ENCODE results near the gene NPAS3. TPM values are rescaled to one million over a fixed set of nuclear protein-coding genes. Genes with fewer than 3 reads are reported as not detected.

The NPAS3 gene
- total RNA-seq, 1 experiment from 2014 or later = not detected

- ChIA-PET CTCF (no interaction called here), RAD21 (ENCODE audit: low non-redundant PET in 1 of 2, low total read pairs in 2 of 2, uncharacterized antibody in 2 of 2, unreplicated experiment in 2 of 2) (no interaction called here), POLR2A (no interaction called here)
- H2AFZ ChIP-seq (ENCODE audit: low read depth, low read length, poor library complexity, severe bottlenecking) = no peak overlapping the region
- DNase-seq (ENCODE audit: low read depth, low spot score) = no peak
- intact Hi-C loops (cut with micrococcal nuclease) = no loop called here
- H3K79me2 ChIP-seq (ENCODE audit: insufficient read depth, low read length) = no peaks in the 10 kb centered on the region
- no peak overlapping the region for H3K4me2 ChIP-seq (ENCODE audit: low read length)
- no peaks in the 10 kb centered on the region for H3K27me3 ChIP-seq (ENCODE audit: insufficient read depth, low read length)
- H3K27ac ChIP-seq (ENCODE audit: low read depth, low read length) = no peak overlapping the region
- H3K36me3 ChIP-seq (ENCODE audit: control insufficient read depth in 1 of 2, insufficient read depth in 2 of 2, low read length in 2 of 2) = no peaks in the 10 kb centered on the region
- H3K4me1 ChIP-seq (ENCODE audit: control insufficient read depth in 1 of 2, insufficient read depth in 2 of 2, low read length in 2 of 2) = no peaks in the 10 kb centered on the region
- no peaks in the 10 kb centered on the region for H4K20me1 ChIP-seq (ENCODE audit: insufficient read depth)
- no peak for ATAC-seq
- no peak overlapping the region for H3K9ac ChIP-seq (ENCODE audit: low read length)
- no TSS peak for BruUV-seq (replicated peaks)
- no peak for TF ChIP-seq CTCF (IDR thresholded peaks at IDR 0.05 in 2 of 3, conservative IDR thresholded peaks at IDR 0.05 in 1 of 3; ENCODE audit: borderline replicate concordance in 1 of 3, insufficient read depth in 1 of 3, low read depth in 2 of 3, low read length in 2 of 3)
- TF ChIP-seq CBX3 (IDR thresholded peaks at IDR 0.05; ENCODE audit: low read depth) = no peak
- TF ChIP-seq TCF7L2 (IDR thresholded peaks at IDR 0.05; ENCODE audit: borderline replicate concordance, extremely low read depth, insufficient read depth, insufficient read length) = no peak
- TF ChIP-seq, protein P1, sequence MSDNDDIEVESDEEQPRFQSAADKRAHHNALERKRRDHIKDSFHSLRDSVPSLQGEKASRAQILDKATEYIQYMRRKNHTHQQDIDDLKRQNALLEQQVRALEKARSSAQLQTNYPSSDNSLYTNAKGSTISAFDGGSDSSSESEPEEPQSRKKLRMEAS (IDR thresholded peaks at IDR 0.05) = no peak
- TF ChIP-seq ELF1 (IDR thresholded peaks at IDR 0.05; ENCODE audit: borderline replicate concordance, low read depth) = no peak
- no peak for TF ChIP-seq ZFX (IDR thresholded peaks at IDR 0.05)
- TF ChIP-seq RAD21 (IDR thresholded peaks at IDR 0.05; ENCODE audit: low read depth) = no peak
- no peak for TF ChIP-seq EZH2 (IDR thresholded peaks at IDR 0.05)
- no peak for TF ChIP-seq CEBPB (IDR thresholded peaks at IDR 0.05; ENCODE audit: low read depth)
- no peak for TF ChIP-seq FOSL1 (IDR thresholded peaks at IDR 0.05; ENCODE audit: low read depth)
- no peak for TF ChIP-seq JUND (IDR thresholded peaks at IDR 0.05)
- no peak for TF ChIP-seq YY1 (IDR thresholded peaks at IDR 0.05; ENCODE audit: extremely low read depth, insufficient replicate concordance, low read depth, low read length)
- TF ChIP-seq EZH2phosphoT487 (IDR thresholded peaks at IDR 0.05; ENCODE audit: borderline replicate concordance) = no peak
- TF ChIP-seq POLR2AphosphoS5 (IDR thresholded peaks at IDR 0.05; ENCODE audit: low read depth, low read length) = no peak
- H3K9me3 ChIP-seq (ENCODE audit: control insufficient read depth in 1 of 2, insufficient read depth in 1 of 2, low read depth in 1 of 2, low read length in 2 of 2) = no peaks in the 10 kb centered on the region; a peak in 1 of 4 replicates
- no peak overlapping the region for H3K4me3 ChIP-seq (replicated peaks in 1 of 2; ENCODE audit: low read depth in 1 of 2, low read length in 2 of 2)
- no peaks in the 10 kb centered on the region for H3K9me2 ChIP-seq (ENCODE audit: insufficient read depth)
These were observed 127.0 kb downstream of the NPAS3 start for GRCh38 chr14:33065634-33066033.
